HepG2 (cell line): ENCODE measurements around the gene UBC. TPM values are rescaled to one million over a fixed set of nuclear protein-coding genes. Genes with fewer than 3 reads are reported as not detected.

Experiments used
- SALL1 ChIP-seq: sonication (generic); formaldehyde crosslinking; IDR thresholded peaks from 2 replicates; pipeline ENCODE4 v1.8.0; 2022; ENCODE audit warnings: mild to moderate bottlenecking, missing genetic modification reagents
- SNAPC2 ChIP-seq: sonication (generic); formaldehyde crosslinking; IDR thresholded peaks from 2 replicates; pipeline ENCODE4 v1.8.1; 2022; ENCODE audit warnings: mild to moderate bottlenecking, missing genetic modification reagents
- TAF15 ChIP-seq: fragments of 200-400 bp; formaldehyde crosslinking; IDR thresholded peaks from one replicate; pipeline ENCODE4 v1.6.1; 2018; ENCODE audit warnings: mild to moderate bottlenecking, low read depth, low read length; ENCODE audit not compliant: poor library complexity, severe bottlenecking
- TBX2 ChIP-seq: sonication (generic); formaldehyde crosslinking; IDR thresholded peaks from 2 replicates; pipeline ENCODE4 v1.5.0; 2020; ENCODE audit warnings: missing genetic modification reagents, mild to moderate bottlenecking, borderline replicate concordance
- U2AF1 ChIP-seq: fragments of 200-400 bp; formaldehyde crosslinking; optimal IDR thresholded peaks from 2 replicates; pipeline ENCODE3; 2017; ENCODE audit warnings: mild to moderate bottlenecking, low read depth, low read length
- ZFP41 ChIP-seq: sonication (generic); formaldehyde crosslinking; IDR thresholded peaks from 2 replicates; pipeline ENCODE4 v1.4.0; 2020; ENCODE audit warnings: mild to moderate bottlenecking, missing genetic modification reagents, borderline replicate concordance
- ZNF17 ChIP-seq: sonication (generic); formaldehyde crosslinking; IDR thresholded peaks from 2 replicates; pipeline ENCODE4 v1.5.0; 2020; ENCODE audit warnings: mild to moderate bottlenecking, missing genetic modification reagents
- ZNF230 ChIP-seq: sonication (generic); formaldehyde crosslinking; IDR thresholded peaks from 2 replicates; pipeline ENCODE4 v1.4.0; 2020; ENCODE audit warnings: mild to moderate bottlenecking, missing genetic modification reagents
- ZNF234 ChIP-seq: sonication (generic); formaldehyde crosslinking; conservative IDR thresholded peaks from 2 replicates; pipeline ENCODE4 v1.5.1; 2020; ENCODE audit warnings: mild to moderate bottlenecking, missing genetic modification reagents
- ZNF317 ChIP-seq: sonication (generic); formaldehyde crosslinking; IDR thresholded peaks from 2 replicates; pipeline ENCODE4 v1.5.0; 2020; ENCODE audit warnings: mild to moderate bottlenecking, missing genetic modification reagents
- ZNF382 ChIP-seq: sonication (generic); formaldehyde crosslinking; IDR thresholded peaks from 2 replicates; pipeline ENCODE4 v1.5.0; 2020; ENCODE audit warnings: missing genetic modification reagents, mild to moderate bottlenecking, borderline replicate concordance
- ZNF383 ChIP-seq: sonication (generic); formaldehyde crosslinking; IDR thresholded peaks from 2 replicates; pipeline ENCODE4 v1.4.0; 2020; ENCODE audit warnings: missing genetic modification reagents, mild to moderate bottlenecking, borderline replicate concordance
- ZNF431 ChIP-seq: sonication (generic); formaldehyde crosslinking; IDR thresholded peaks from 2 replicates; pipeline ENCODE4 v1.9.0; 2022; ENCODE audit warnings: missing genetic modification reagents, low read depth, mild to moderate bottlenecking, borderline replicate concordance
- ZNF501 ChIP-seq: sonication (generic); formaldehyde crosslinking; IDR thresholded peaks from 2 replicates; pipeline ENCODE4 v1.5.1; 2020; ENCODE audit warnings: mild to moderate bottlenecking, moderate library complexity, missing genetic modification reagents
- polyA plus RNA-seq, 8 experiments: library from polyadenylated mRNA; depleted of rRNA in 3 of 8; stranded (reverse) in 7 of 8; unstranded in 1 of 8; fragments of >200 nt; fragmentation: Illumina TruSeq in 4 of 8; extraction: Trizol in 4 of 8; gene quantifications; 2 replicates each; pipeline versions ENCODE4 v1.2.1 to v1.2.3, GENCODE V29; 2011 to 2016; ENCODE audit warnings: low read depth in 4 of 8, missing spikeins in 1 of 8, mixed read lengths in 1 of 8; ENCODE audit not compliant: insufficient read depth in 1 of 8
- total RNA-seq, 5 experiments: library from RNA; depleted of rRNA; stranded (reverse); fragments of >200 nt; fragmentation: Illumina TruSeq; extraction: Trizol; gene quantifications; 2 replicates each; pipeline ENCODE4 v1.2.3, GENCODE V29; 2016; ENCODE audit warnings: low read depth in 1 of 5
- TF ChIP-seq, protein P1 (sequence below), 2 experiments: sonication (generic) in 1 of 2; formaldehyde crosslinking in 1 of 2; IDR thresholded peaks; 2 replicates each; pipeline versions ENCODE4 v1.5.1 to v1.6.1; 2011 to 2020; ENCODE audit warnings: borderline replicate concordance in 1 of 2, low read depth in 1 of 2, low read length in 1 of 2, mild to moderate bottlenecking in 1 of 2, missing genetic modification reagents in 1 of 2, moderate library complexity in 1 of 2
- TF ChIP-seq, protein P2 (sequence below): sonication (generic); formaldehyde crosslinking; IDR thresholded peaks from 2 replicates; pipeline ENCODE4 v1.5.1; 2020; ENCODE audit warnings: missing genetic modification reagents, mild to moderate bottlenecking, borderline replicate concordance
- TF ChIP-seq, protein P3 (sequence below): sonication (generic); formaldehyde crosslinking; IDR thresholded peaks from 2 replicates; pipeline ENCODE4 v1.4.0; 2020; ENCODE audit warnings: missing genetic modification reagents
- TF ChIP-seq, protein P4 (sequence below): sonication (generic); formaldehyde crosslinking; conservative IDR thresholded peaks from 2 replicates; pipeline ENCODE4 v1.8.1; 2023; ENCODE audit warnings: missing genetic modification reagents
- TF ChIP-seq, protein P5 (sequence below): IDR thresholded peaks from 2 replicates; pipeline ENCODE4 v1.6.1; 2016; ENCODE audit warnings: missing biosample characterization, missing genetic modification reagents, low read depth

Gene UBC
- total and polyA plus RNA-seq, 2 of the 13 experiments (the other 11 are each of a cell fraction or from before 2014, with no cell fraction given) = 805 to 1,432 TPM

DNA sequence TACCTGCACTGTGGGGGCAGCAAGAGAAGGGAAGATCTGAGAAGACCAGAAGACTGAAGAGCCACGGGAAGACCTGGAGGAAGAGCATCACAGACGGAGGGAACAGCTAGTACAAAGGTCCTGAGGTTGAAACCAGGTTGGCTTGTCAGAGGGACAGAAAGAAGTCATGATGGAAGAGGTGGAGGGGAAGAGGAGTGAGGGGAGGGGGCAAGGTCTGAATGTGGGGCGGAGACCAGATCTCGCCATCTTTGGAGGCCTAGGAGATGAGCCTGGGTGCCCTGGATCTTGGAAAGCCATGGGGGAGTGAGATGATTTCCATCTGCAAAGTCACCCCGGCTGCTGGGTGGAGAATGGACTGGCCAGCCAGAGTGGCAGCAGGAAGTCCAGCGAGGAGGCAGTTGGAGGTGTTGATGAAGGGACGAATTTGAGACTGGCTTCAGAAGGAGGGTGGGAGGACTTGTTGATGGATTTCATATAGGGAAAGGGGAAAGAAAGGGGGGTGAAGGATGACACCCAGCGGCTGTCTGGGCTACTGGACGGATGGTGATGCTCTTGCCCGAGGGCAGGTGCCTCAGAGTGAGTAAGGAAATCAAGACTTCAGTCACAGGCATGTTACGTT is 14.6 kb upstream of the UBC start (continued):
- TF ChIP-seq TBX2 (CRISPR knock-in tag) = no peak
- TF ChIP-seq, protein P1, sequence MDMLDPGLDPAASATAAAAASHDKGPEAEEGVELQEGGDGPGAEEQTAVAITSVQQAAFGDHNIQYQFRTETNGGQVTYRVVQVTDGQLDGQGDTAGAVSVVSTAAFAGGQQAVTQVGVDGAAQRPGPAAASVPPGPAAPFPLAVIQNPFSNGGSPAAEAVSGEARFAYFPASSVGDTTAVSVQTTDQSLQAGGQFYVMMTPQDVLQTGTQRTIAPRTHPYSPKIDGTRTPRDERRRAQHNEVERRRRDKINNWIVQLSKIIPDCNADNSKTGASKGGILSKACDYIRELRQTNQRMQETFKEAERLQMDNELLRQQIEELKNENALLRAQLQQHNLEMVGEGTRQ (IDR thresholded peaks at IDR 0.05; ENCODE audit: low read depth, low read length) = no peak
- TF ChIP-seq, protein P1 (CRISPR knock-in tag; IDR thresholded peaks at IDR 0.05; ENCODE audit: borderline replicate concordance) = no peak
- peak; percentile 31; the same call in 1 of the 2 replicates for TF ChIP-seq SNAPC2
- TF ChIP-seq, protein P2, sequence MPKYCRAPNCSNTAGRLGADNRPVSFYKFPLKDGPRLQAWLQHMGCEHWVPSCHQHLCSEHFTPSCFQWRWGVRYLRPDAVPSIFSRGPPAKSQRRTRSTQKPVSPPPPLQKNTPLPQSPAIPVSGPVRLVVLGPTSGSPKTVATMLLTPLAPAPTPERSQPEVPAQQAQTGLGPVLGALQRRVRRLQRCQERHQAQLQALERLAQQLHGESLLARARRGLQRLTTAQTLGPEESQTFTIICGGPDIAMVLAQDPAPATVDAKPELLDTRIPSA (CRISPR knock-in tag) = no peak
- no peak for TF ChIP-seq ZNF382 (CRISPR knock-in tag)
- 0 out of 2 replicates have a peak, but pooled peaks have one; percentile 5 for TF ChIP-seq ZNF234 (CRISPR knock-in tag)
- TF ChIP-seq, protein P3, sequence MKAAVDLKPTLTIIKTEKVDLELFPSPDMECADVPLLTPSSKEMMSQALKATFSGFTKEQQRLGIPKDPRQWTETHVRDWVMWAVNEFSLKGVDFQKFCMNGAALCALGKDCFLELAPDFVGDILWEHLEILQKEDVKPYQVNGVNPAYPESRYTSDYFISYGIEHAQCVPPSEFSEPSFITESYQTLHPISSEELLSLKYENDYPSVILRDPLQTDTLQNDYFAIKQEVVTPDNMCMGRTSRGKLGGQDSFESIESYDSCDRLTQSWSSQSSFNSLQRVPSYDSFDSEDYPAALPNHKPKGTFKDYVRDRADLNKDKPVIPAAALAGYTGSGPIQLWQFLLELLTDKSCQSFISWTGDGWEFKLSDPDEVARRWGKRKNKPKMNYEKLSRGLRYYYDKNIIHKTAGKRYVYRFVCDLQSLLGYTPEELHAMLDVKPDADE = no peak
- TF ChIP-seq ZNF317 = no peak
- TF ChIP-seq ZNF431 (CRISPR knock-in tag) = no peak
- no peak for TF ChIP-seq ZNF230 (CRISPR knock-in tag)
- no peak for TF ChIP-seq ZNF383 (CRISPR knock-in tag)
- no peak for TF ChIP-seq U2AF1
- no peak for TF ChIP-seq ZNF17 (CRISPR knock-in tag)
- no peak for TF ChIP-seq ZFP41 (CRISPR knock-in tag)
- TF ChIP-seq, protein P4, sequence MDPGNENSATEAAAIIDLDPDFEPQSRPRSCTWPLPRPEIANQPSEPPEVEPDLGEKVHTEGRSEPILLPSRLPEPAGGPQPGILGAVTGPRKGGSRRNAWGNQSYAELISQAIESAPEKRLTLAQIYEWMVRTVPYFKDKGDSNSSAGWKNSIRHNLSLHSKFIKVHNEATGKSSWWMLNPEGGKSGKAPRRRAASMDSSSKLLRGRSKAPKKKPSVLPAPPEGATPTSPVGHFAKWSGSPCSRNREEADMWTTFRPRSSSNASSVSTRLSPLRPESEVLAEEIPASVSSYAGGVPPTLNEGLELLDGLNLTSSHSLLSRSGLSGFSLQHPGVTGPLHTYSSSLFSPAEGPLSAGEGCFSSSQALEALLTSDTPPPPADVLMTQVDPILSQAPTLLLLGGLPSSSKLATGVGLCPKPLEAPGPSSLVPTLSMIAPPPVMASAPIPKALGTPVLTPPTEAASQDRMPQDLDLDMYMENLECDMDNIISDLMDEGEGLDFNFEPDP (CRISPR knock-in tag) = no peak
- no peak for TF ChIP-seq TAF15
- TF ChIP-seq, protein P5, sequence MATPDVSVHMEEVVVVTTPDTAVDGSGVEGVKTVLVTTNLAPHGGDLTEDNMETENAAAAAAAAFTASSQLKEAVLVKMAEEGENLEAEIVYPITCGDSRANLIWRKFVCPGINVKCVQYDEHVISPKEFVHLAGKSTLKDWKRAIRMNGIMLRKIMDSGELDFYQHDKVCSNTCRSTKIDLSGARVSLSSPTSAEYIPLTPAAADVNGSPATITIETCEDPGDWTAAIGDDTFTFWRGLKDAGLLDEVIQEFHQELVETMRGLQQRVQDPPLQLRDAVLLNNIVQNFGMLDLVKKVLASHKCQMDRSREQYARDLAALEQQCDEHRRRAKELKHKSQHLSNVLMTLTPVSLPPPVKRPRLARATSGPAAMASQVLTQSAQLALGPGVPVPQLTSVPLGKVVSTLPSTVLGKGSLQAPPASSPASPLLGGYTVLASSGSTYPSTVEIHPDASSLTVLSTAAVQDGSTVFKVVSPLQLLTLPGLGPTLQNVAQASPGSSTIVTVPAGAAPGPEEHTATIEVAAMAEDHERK (CRISPR knock-in tag) = no peak
- 0 out of 2 replicates have a peak, but pooled peaks have one; percentile 20 for TF ChIP-seq ZNF501 (CRISPR knock-in tag)
- peak; percentile 49; the same call in 1 of the 2 replicates for TF ChIP-seq SALL1 (CRISPR knock-in tag)
- TF ChIP-seq, all 625 proteins: peak for 11
